HepG2 (cell line): Measurements from ENCODE around the gene LMCD1. TPM values are rescaled to one million over a fixed set of nuclear protein-coding genes. Genes with fewer than 3 reads are reported as not detected.

Source experiments
- ATAC-seq: fragments of 200-7000 bp; cut with Tn5 transposase; 3 replicates; pipeline ENCODE4 v1.9.1; 2020; ENCODE audit warnings: mild to moderate bottlenecking, moderate library complexity
- BruUV-seq: library from RNA; stranded (reverse); fragments of 400-500 nt; replicated peaks from 2 replicates; lab custom pipeline; 2021; lab: Mats Ljungman, UMichigan
- CTCF ChIA-PET: fragments of 300-600 bp; formaldehyde crosslinking; extraction: SDS; loops from one replicate; lab custom pipeline; 2021; ENCODE audit warnings: low total read pairs, inconsistent platforms, low intra/inter-chr PET ratio; lab: Yijun Ruan, JAX
- POLR2A ChIA-PET: fragments of 350-600 bp; sonication (Branson Sonifier 250); formaldehyde crosslinking; loops from one replicate; lab custom pipeline; 2020; ENCODE audit warnings: antibody characterized with exemption, inconsistent platforms; lab: Yijun Ruan, JAX
- DNase-seq: peaks from one replicate; pipeline ENCODE4 v3.0.0-alpha.2; 2015; ENCODE audit warnings: low spot score
- FAIRE-seq: peaks from 3 replicates; lab custom pipeline; 2011; peaks lifted over from hg19 to GRCh38; lab: Jason Lieb, UNC
- H2AFZ ChIP-seq: one replicate; pipeline ENCODE4 v1.6.1; 2011; ENCODE audit warnings: low read length, inconsistent platforms
- H3K27ac ChIP-seq: fragments of 300-600 bp; 3 replicates; pipeline ENCODE4 v1.8.0; 2011; ENCODE audit warnings: mixed run types, mild to moderate bottlenecking, mixed read lengths, low read length, inconsistent platforms; ENCODE audit not compliant: insufficient read depth; ENCODE audit errors: extremely low read length
- H3K27me3 ChIP-seq, 2 experiments: fragments of 200-600 bp in 1 of 2; 2 replicates in 1 of 2; 3 replicates in 1 of 2; pipeline versions ENCODE4 v1.6.0 to v1.8.0; 2011; ENCODE audit warnings: low read length in 2 of 2, mild to moderate bottlenecking in 2 of 2, moderate library complexity in 2 of 2, inconsistent platforms in 1 of 2; ENCODE audit not compliant: insufficient read depth in 2 of 2, control insufficient read depth in 1 of 2
- H3K36me3 ChIP-seq, 2 experiments: fragments of 200-600 bp in 1 of 2; replicated peaks in 1 of 2; 2 replicates in 1 of 2; 3 replicates in 1 of 2; pipeline versions ENCODE4 v1.5.1 to v1.8.0; 2011; ENCODE audit warnings: low read length in 2 of 2, inconsistent platforms in 1 of 2; ENCODE audit not compliant: insufficient read depth in 2 of 2, control insufficient read depth in 1 of 2
- H3K4me1 ChIP-seq: 2 replicates; pipeline ENCODE4 v1.5.1; 2012; ENCODE audit warnings: low read length, inconsistent platforms; ENCODE audit not compliant: insufficient read depth
- H3K4me2 ChIP-seq: 2 replicates; pipeline ENCODE4 v1.6.0; 2011; ENCODE audit warnings: low read depth, low read length, inconsistent platforms
- H3K4me3 ChIP-seq, 3 experiments: fragments of 200-600 bp in 1 of 3; sonication (generic), shearing (Covaris generic) in 1 of 3; replicated peaks in 1 of 3; 2 replicates each; pipeline ENCODE4 v1.5.1; 2011 to 2016; ENCODE audit warnings: low read length in 3 of 3, inconsistent platforms in 2 of 3, low read depth in 2 of 3, mild to moderate bottlenecking in 2 of 3, control low read depth in 1 of 3, mixed read lengths in 1 of 3; ENCODE audit not compliant: insufficient read depth in 1 of 3
- H3K79me2 ChIP-seq: one replicate; pipeline ENCODE4 v1.6.1; 2011; ENCODE audit warnings: low read length, inconsistent platforms; ENCODE audit not compliant: insufficient read depth
- H3K9ac ChIP-seq: 2 replicates; pipeline ENCODE4 v1.6.0; 2011; ENCODE audit warnings: mild to moderate bottlenecking, low read depth, low read length, inconsistent platforms; ENCODE audit not compliant: insufficient read depth
- H3K9me3 ChIP-seq: 2 replicates; pipeline ENCODE4 v1.5.1; 2012; ENCODE audit warnings: mild to moderate bottlenecking, low read length
- H4K20me1 ChIP-seq: 2 replicates; pipeline ENCODE4 v1.6.0; 2011; ENCODE audit warnings: inconsistent platforms, mild to moderate bottlenecking, low read length, moderate library complexity; ENCODE audit not compliant: insufficient read depth
- ATF1 ChIP-seq: IDR thresholded peaks from 2 replicates; pipeline ENCODE4 v1.6.1; 2016; ENCODE audit warnings: mild to moderate bottlenecking, control low read depth
- CBFB ChIP-seq: sonication (generic); formaldehyde crosslinking; IDR thresholded peaks from 2 replicates; pipeline ENCODE4 v1.4.0; 2020; ENCODE audit warnings: missing genetic modification reagents
- DNMT1 ChIP-seq: sonication (generic); formaldehyde crosslinking; IDR thresholded peaks from 2 replicates; pipeline ENCODE4 v1.5.1; 2020; ENCODE audit warnings: mild to moderate bottlenecking, missing genetic modification reagents
- GLI4 ChIP-seq: sonication (generic); formaldehyde crosslinking; IDR thresholded peaks from 2 replicates; pipeline ENCODE4 v1.5.1; 2020; ENCODE audit warnings: missing genetic modification reagents, mild to moderate bottlenecking, moderate library complexity, borderline replicate concordance
- HNF1A ChIP-seq, 2 experiments: sonication (generic) in 1 of 2; formaldehyde crosslinking in 1 of 2; IDR thresholded peaks; 2 replicates each; pipeline versions ENCODE4 v1.4.0 to v1.6.1; 2016 to 2020; ENCODE audit warnings: borderline replicate concordance in 1 of 2, low read depth in 1 of 2, mild to moderate bottlenecking in 1 of 2, missing genetic modification reagents in 1 of 2
- MTF2 ChIP-seq: sonication (generic); formaldehyde crosslinking; IDR thresholded peaks from 2 replicates; pipeline ENCODE4 v1.5.0; 2020; ENCODE audit warnings: missing genetic modification reagents, borderline replicate concordance
- SIN3A ChIP-seq: IDR thresholded peaks from 2 replicates; pipeline ENCODE4 v1.6.1; 2011; ENCODE audit warnings: low read depth, mild to moderate bottlenecking, control low read depth, low read length, borderline replicate concordance
- SP4 ChIP-seq: sonication (generic); formaldehyde crosslinking; IDR thresholded peaks from 2 replicates; pipeline ENCODE4 v1.8.1; 2023; ENCODE audit warnings: mild to moderate bottlenecking, missing genetic modification reagents
- SRF ChIP-seq: IDR thresholded peaks from 2 replicates; pipeline ENCODE4 v1.6.1; 2011; ENCODE audit warnings: mild to moderate bottlenecking, low read depth, low read length, moderate library complexity
- TFDP2 ChIP-seq: sonication (generic); formaldehyde crosslinking; IDR thresholded peaks from 2 replicates; pipeline ENCODE4 v1.4.0; 2020; ENCODE audit warnings: missing genetic modification reagents
- XRCC5 ChIP-seq: fragments of 200-400 bp; formaldehyde crosslinking; optimal IDR thresholded peaks from 2 replicates; pipeline ENCODE3; 2017; ENCODE audit warnings: mild to moderate bottlenecking, low read length
- ZFAT ChIP-seq: sonication (generic); formaldehyde crosslinking; conservative IDR thresholded peaks from 2 replicates; pipeline ENCODE4 v1.8.1; 2023; ENCODE audit warnings: missing genetic modification reagents, inconsistent platforms
- ZNF431 ChIP-seq: sonication (generic); formaldehyde crosslinking; IDR thresholded peaks from 2 replicates; pipeline ENCODE4 v1.9.0; 2022; ENCODE audit warnings: missing genetic modification reagents, low read depth, mild to moderate bottlenecking, borderline replicate concordance
- WGBS: methylation state at CpG from one replicate; pipeline ENCODE4 v1.1.6; 2017; ENCODE audit warnings: low lambda C conversion rate; 5-methylcytosine and 5-hydroxymethylcytosine counted together
- in situ Hi-C: cut with HindIII; loops from 2 replicates; pipeline ENCODE4 v1.10.0; 2017; ENCODE audit warnings: low pct_unique_long_range_greater_than_20kb; ENCODE audit not compliant: extremely low pct_ligation_motif_present
- intact Hi-C: fragments of 100-400 bp; cut with micrococcal nuclease; formaldehyde crosslinking; loops from one replicate; pipeline ENCODE4 v1.10.0; 2022; ENCODE audit not compliant: unreplicated experiment
- polyA plus RNA-seq, 8 experiments: library from polyadenylated mRNA; depleted of rRNA in 3 of 8; stranded (reverse) in 7 of 8; unstranded in 1 of 8; fragments of >200 nt; fragmentation: Illumina TruSeq in 4 of 8; extraction: Trizol in 4 of 8; gene quantifications; 2 replicates each; pipeline versions ENCODE4 v1.2.1 to v1.2.3, GENCODE V29; 2011 to 2016; ENCODE audit warnings: low read depth in 4 of 8, missing spikeins in 1 of 8, mixed read lengths in 1 of 8; ENCODE audit not compliant: insufficient read depth in 1 of 8
- total RNA-seq, 5 experiments: library from RNA; depleted of rRNA; stranded (reverse); fragments of >200 nt; fragmentation: Illumina TruSeq; extraction: Trizol; gene quantifications; 2 replicates each; pipeline ENCODE4 v1.2.3, GENCODE V29; 2016; ENCODE audit warnings: low read depth in 1 of 5
- TF ChIP-seq, protein P1 (sequence below): sonication (generic); formaldehyde crosslinking; IDR thresholded peaks from 2 replicates; pipeline ENCODE4 v1.4.0; 2020; ENCODE audit warnings: mild to moderate bottlenecking, missing genetic modification reagents
- TF ChIP-seq, protein P2 (sequence below): IDR thresholded peaks from 2 replicates; pipeline ENCODE4 v1.6.1; 2016; ENCODE audit warnings: missing compliant biosample characterization, missing genetic modification reagents, borderline replicate concordance

The LMCD1 gene
- total and polyA plus RNA-seq, 2 of the 13 experiments (the other 11 are each of a cell fraction or from before 2014, with no cell fraction given): 6.2 to 7.1 TPM

GRCh38 chr3:8576436-8576835, 74.8 kb downstream of the LMCD1 start:
- ChIA-PET CTCF (no interaction called here), POLR2A (no interaction called here)
- DNase-seq (no peak), ATAC-seq (no peak), FAIRE-seq (no peak)
- WGBS: 96% methylated on average over 6 of the region's 6 CpGs
- H3K27me3 ChIP-seq: no peaks in the 10 kb centered on the region; a peak in 1 of 5 replicates
- TF ChIP-seq ZNF431 (CRISPR knock-in tag): no peak
- no peak for TF ChIP-seq GLI4 (CRISPR knock-in tag)
- TF ChIP-seq HNF1A (IDR thresholded peaks at IDR 0.05; ENCODE audit: low read depth): no peak
- TF ChIP-seq HNF1A (CRISPR knock-in tag; IDR thresholded peaks at IDR 0.05; ENCODE audit: borderline replicate concordance): no peak
- TF ChIP-seq, protein P1, sequence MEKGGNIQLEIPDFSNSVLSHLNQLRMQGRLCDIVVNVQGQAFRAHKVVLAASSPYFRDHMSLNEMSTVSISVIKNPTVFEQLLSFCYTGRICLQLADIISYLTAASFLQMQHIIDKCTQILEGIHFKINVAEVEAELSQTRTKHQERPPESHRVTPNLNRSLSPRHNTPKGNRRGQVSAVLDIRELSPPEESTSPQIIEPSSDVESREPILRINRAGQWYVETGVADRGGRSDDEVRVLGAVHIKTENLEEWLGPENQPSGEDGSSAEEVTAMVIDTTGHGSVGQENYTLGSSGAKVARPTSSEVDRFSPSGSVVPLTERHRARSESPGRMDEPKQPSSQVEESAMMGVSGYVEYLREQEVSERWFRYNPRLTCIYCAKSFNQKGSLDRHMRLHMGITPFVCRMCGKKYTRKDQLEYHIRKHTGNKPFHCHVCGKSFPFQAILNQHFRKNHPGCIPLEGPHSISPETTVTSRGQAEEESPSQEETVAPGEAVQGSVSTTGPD (CRISPR knock-in tag): no peak
- TF ChIP-seq XRCC5: no peak
- no peak for TF ChIP-seq SIN3A
- no peak for TF ChIP-seq CBFB (CRISPR knock-in tag)
- TF ChIP-seq DNMT1: no peak
- no peak for TF ChIP-seq ATF1 (CRISPR knock-in tag)
- no peak for TF ChIP-seq MTF2 (CRISPR knock-in tag)
- TF ChIP-seq, protein P2, sequence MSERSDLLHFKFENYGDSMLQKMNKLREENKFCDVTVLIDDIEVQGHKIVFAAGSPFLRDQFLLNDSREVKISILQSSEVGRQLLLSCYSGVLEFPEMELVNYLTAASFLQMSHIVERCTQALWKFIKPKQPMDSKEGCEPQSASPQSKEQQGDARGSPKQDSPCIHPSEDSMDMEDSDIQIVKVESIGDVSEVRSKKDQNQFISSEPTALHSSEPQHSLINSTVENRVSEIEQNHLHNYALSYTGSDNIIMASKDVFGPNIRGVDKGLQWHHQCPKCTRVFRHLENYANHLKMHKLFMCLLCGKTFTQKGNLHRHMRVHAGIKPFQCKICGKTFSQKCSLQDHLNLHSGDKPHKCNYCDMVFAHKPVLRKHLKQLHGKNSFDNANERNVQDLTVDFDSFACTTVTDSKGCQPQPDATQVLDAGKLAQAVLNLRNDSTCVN (CRISPR knock-in tag): no peak
- TF ChIP-seq TFDP2 (CRISPR knock-in tag): no peak
- TF ChIP-seq ZFAT (CRISPR knock-in tag): no peak
- TF ChIP-seq SP4 (CRISPR knock-in tag): no peak
- TF ChIP-seq SRF: no peak
- H4K20me1 ChIP-seq: no peaks in the 10 kb centered on the region
- no peak overlapping the region for H3K4me3 ChIP-seq
- H3K9ac ChIP-seq: no peak overlapping the region
- no peaks in the 10 kb centered on the region; the same call in 1 of the 2 replicates for H3K4me1 ChIP-seq
- no peak overlapping the region for H2AFZ ChIP-seq
- BruUV-seq: no TSS peak
- in situ Hi-C loops (no loop called here), intact Hi-C loops (no loop called here)
- H3K27ac ChIP-seq: no peak overlapping the region
- no peak overlapping the region for H3K4me2 ChIP-seq
- no peaks in the 10 kb centered on the region for H3K79me2 ChIP-seq
- no peaks in the 10 kb centered on the region; a peak in 1 of 5 replicates for H3K36me3 ChIP-seq
- H3K9me3 ChIP-seq: no peaks in the 10 kb centered on the region
